ENCODE data around the gene PZP.
A peak's percentile ranks its signal among the peaks of the same experiment; 100 is the strongest.

The PZP gene

DNA sequence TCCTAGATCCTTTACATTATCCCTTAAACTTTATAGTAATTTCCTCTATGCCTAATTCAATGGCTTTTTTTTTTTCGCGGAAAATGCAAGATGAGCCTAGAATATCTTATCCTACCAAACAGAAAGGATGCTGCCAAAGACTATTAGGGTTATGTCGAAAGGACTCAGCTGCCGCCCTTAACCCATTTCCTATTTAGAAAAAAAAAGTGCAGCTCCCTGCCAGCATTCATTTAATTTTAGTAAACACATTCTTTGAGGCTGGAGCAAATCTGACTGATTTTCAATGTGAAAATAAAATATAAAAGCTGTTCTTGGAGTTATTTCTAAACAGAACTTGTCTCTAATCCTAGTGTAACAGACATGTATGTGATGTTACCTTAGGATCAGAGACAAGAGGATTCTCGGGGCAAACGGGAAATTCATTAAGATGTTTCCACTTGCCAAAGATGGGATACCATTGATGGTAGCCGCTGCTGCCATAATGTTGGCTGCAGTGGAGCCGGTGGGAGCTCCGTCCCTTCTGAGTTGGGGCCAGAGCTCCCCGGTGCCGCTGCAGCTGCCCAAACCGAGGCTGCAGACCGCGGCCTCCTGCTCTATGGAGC, 84.3 kb downstream of the PZP start:
- DNase-seq = no peak

DNA sequence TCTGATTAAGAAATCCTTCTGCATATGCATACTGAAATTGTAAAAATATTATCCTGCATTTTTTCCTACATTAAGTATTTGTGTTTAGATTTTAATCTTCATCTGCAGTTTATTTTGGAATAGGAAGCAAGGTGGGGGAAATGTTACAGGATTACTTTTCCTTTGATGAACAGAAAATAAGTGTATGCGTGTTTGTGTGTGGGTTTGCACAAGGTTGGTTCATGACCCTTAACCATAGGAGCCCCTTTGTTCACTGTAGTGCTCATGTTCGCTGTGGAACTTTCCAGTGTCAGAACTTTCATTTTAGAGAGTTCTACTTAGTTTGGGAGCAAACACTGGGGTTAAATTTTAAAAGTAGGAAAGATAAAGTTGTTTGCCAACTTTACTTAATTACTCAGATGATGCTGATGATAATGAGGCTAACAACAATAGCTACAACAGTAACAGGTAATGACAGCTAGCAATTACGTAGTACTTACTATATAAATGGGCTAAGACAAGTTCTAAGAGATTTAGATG, 86.0 kb downstream of the PZP start:
- no peak for DNase-seq

DNA sequence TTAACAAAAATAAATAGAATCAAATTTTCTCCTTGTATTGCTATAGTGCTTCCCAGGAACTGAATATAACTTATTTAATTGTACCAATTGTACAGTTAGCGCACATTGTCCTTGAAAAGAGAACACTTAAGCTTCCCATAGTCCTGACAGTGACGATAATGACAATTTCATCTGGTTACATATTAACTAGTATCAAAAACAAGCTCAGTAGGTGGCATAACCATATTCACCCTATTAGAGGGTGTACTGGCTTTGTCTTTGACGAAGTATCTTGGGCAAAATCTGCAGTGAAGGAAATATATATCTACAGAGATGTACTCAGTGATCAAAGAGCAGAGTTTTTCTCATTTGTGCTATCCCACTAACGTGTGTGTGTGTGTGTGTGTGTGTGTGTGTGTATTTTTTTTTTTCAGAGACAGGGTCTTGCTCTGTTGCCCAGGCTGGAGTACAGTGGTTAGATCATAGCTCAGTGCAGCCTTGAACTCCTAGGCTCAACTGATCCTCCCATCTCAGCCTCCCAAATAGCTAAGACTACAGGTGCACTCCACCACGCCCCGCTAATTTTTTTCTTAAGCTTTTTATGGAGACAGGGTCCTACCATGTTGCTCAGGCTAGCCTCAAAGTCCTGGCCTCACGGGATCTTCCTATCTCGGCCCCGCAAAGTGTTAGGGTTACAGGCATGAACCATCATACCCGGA, 87.6 kb downstream of the PZP start:
- DNase-seq = no peak

DNA sequence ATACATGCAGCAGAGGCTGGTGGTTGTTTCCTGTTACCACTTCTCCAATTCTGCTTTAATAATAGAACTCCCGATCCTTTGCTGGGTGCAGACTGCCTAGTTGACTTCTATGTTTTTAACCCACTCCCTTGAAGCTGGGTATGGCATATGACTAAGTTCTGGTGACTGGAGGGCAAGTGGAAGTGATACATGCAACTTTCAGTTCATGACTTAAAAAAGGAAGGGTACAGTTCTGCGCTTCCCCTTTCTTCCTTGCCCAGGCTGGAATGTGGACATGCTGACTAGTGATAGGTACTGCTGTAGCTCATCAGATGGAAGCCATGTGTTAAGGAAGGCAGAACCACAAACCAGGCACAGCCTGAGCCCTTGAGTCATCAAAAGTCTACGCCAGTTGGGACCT, 90.0 kb downstream of the PZP start:
- DNase-seq = peak; percentile 85

DNA sequence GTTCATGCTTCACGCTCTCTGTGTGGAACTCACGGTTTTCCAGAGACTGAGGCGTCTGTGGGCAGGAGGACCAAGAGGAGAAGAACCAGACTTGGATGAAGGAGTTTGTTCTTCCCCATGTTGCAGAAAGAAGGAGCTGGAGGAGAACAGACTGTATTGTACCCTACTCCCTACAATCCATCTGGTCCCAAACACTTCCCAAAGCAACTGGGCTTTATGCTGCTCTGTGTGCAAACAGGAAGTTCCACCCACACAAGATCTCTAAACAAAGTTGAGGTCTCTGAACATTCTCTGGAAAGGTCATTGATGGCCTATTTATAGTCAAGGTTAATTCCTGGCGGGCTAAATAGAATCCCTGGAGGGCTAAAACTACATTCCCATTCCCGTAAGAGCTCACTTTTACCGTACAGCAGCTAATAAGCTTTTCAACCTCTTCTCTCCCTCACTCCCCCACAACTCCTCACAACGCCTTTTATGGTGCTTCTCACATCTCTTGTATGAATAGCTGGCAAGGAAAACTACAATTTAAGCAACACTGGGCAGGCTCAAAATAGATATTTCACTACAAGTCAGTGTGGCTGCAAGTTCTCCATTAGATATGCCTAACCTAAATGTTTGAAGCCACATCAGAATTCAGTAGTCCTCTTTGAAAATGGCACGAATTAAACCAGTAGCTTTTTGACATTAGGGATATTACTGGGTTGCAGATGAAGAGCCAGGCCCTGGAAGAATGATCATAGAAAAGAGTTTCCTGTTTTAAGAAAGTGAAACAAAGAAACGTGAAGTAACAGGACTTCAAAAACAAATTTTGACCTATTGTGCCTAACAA, 92.2 kb downstream of the PZP start, which contains the start of gene A2M:
Gene A2M, minus strand, starts transcription at position 189 of the 829 bp plus-strand sequence. Its CDS starts 70 bp downstream, at position 119.
- no peak for DNase-seq

DNA sequence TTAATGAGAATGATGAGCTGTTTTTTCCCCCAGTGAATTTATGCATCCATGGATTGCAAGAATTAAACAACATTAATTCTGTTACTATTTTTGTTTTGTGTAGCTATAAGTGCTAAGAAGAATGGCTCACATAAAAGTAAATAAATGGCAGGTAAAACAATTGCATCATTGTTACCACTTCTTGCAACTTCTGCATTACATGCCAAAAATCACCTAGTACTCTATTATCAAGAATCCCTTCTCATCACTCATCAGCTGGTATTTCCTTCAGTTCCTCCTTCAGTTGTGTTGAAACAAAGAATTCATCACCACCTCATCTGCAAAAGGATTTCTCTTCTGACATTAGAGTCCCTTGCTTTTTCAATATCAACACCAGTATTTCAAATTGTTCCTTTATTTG, 93.2 kb downstream of the PZP start:
- DNase-seq = no peak

DNA sequence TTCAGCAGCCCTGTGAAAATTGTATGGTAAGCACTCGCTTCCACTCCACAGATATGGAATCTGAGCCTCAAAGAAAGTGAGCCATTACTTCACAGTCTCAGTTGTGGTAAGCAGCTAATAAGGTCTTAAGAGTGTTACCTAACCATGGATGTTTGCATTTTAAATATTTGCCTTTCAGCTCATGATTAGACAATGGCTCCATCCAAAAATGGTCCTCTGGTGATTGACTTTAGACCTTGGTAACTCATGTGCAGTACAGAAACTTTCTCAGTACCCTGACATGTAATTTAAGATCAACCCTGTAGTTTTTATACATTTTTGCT, 94.2 kb downstream of the PZP start:
- no peak for DNase-seq

DNA sequence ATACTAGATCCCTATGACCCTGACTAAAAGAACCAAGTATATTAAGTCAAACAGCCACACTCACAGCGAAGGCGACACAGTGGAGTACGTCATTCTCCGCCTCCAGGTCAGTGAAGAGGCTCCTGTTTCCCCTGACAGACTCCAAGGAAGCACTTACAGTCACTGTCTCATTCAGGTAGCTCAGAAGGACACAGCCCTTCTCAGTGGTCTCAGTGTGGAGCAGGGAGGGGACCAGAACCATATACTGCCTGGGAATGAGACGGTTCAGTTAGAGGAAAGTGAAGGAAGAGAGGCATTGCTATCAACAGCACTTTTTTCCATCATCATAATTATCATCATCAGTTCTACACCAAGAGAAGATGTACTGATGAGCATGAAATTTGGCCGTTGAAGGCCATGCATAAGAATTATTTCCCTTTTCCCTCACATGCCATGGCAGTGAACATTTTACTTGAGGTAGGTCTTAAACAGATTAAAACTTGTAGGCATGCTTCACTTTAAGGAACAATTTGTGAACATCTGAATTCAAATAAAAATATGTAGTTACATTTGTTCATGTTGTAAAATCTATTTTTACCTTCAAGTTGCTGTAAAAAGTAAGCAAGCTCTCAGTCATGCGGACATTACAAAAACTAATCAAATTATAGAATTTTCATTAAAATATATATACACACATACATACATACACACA, 94.8 kb downstream of the PZP start:
- DNase-seq = no peak

DNA sequence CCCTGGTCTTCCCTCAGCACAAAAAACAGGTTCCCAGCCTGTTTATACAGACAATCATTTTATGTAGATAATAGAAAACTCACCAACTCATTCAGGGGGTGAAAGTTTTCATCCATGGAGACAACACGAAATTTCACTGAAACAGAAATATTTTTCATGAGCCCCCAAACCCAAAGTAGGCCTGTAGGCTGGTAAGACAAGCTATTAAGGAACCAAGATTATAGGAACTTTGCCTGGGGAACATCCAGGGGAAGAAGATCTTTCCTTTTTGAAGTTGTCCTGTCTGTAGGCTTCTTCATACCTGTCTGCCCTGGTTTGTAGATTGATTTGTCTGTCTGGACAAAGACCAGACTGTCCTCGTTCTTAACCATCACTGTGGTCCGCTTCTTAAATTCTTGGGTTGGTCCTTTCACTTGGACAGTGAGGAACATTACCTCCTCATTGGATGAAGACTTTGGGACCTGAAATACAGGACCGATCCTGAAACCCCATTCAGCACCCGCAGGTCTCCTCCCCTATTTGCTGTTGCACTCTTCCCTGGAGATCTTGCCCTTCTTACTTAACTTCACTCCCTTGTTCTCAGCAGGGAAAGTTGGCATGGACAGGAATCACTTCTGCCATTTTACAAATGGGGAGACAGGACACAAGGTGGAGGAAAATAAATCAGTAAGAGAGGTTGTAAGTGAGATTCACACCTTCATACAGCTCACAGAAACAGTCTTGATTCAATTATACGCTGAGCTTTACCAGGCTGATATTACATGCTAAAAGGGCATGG, 95.9 kb downstream of the PZP start:
- DNase-seq = no peak

DNA sequence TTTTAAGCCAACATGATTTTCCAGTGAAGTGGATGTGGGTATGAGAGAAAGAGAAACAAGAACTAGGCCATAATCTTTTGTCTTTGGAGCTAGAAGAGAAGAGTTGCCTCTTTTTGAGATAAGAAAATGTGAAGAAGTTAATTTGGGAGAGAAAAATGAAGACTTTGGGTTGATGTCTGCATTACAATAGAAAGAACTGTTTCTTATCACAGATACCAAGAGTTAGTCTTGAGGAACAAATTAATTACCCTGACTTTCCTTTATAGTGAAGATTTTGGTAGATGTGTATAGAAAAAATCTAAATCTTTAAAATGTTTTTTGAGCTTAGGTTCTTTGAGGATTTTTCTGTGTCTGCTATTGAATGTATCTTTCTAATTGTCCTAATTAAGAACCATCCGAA, 96.7 kb downstream of the PZP start:
- no peak for DNase-seq

DNA sequence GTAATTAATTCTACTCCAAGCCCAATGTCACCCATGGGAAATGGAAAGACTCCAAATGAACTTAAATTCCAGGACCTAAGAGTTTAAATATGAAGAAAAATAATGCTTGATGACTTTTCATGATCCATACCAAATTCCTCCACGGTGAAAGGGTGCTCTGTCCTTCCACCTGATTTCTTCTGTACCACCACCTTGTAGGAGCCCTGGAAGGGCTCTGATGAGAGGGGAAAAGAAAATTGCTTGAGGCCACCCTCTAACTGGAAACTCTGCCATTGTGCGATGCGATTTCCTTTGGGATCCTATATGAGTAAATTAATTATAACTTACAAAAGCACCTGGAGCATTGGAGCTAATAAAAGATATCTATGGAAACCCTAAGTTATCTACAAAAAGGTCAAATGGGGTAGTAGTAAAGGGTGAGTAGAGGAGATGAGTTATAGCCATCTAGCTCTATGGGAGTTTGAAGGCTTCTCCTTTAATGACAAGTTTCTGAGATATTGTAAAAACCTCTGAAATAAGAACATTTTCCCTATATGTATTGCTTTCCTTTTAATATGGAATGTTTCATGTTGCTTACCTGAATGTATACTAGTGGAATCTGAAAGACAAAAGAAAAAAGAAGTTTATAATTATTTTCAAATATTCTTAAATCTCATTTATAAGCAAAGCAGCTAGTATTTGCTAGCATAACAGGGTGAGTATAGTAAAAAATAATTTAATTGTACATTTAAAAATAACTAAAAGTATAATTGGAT, 98.3 kb downstream of the PZP start:
- no peak for DNase-seq

DNA sequence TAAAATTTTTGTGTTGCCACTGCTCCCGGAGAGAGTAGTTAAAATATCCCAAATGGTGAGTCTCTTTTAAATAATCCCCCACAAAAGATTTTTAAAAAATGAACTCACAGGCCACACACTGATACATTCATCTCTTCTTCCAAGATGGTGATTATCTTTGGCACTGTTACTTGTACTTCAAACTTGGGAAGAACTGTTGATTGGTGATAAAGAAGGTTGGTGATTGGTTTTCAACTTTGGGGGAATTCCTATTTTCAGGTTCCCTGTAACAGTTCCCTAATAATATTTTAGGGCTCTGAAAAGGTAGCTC, 99.0 kb downstream of the PZP start:
- DNase-seq = no peak

DNA sequence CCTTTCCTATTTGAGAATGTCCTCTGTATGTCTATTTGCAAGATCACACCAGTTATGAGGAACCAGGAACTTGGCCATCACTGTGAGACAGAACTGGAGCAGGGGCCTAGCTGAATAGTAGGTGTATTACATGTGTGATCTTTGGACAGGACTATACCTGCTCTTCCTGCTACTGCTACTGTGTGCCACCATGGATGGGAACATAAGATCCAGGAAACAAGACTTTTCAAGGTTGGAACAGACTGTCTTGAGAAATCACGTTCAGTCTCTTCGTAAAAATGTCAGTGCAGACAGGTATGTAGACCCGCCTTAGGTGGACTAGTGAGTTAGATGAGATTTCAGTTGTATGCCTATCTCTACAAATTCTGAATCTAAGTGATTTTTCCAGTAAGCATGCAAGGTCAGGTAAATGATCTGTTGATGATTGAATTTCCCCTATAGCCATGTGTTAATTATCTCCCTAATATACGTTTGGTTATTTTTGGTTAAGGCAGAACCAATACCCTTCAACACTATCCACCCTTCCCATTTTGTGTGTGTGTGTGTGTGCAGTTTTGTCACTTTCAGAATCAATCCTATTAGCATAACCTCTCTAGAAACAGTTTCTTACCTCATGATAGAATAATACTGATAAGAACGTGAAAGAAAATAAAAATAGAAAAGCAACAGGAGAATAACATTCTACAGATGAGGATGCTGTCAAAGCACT, 99.5 kb downstream of the PZP start:
- DNase-seq = no peak

DNA sequence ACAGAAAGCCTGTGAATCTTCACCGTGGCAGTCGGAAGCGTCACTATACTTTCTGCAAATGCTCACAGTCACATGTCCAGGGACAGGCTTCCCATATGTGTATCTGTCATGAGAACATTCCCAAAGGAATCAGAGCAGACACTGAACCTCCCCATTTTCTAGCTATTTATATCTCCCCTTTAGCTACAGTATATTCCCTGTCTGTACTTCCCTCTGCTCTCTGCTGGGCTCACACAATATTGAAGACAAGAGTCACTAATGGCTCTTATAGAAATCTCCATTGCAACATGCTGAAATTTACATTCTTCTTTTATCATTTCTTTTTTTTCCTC, 100.7 kb downstream of the PZP start:
- no peak for DNase-seq

DNA sequence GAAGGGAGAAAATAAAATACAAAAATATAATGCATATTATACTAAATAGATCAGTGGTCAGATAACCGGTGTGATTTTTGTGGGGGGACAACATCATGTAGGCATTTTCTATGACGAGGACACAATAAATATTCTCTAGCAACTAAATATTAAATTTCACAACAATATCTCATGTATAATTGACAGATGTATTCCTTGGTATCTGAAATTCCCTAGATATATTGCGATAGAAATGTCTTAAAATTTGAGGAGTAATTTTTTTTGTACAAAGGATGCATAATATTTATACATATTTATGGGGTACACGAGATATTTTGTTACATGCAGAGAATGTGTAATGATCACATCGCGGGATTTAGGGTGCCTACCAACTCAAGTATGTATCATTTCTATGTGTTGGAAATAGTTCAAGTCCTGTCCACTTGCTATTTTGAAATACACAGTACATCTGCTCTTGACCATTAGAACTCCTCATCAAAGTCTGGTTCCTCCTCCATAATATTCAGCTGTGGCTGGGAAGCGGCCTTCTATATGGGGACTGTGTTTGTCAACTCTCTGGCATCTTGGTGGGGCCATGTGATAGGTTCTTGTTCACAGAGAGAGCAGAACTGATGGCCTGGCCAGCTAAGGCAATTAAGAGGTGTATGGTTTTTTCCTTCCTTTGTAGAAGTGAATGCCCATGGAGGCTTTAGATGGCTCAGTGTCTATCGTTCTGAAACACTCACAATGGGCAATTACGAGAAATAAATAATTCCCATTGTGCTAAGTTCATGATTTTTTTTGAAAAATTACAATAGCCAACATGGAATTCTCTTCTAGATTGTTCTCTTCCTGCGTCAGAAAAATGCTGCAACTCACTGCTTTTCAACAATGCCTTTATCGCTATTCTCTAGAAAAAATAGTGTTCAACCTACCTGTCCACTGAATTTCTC, 101.3 kb downstream of the PZP start:
- no peak for DNase-seq

DNA sequence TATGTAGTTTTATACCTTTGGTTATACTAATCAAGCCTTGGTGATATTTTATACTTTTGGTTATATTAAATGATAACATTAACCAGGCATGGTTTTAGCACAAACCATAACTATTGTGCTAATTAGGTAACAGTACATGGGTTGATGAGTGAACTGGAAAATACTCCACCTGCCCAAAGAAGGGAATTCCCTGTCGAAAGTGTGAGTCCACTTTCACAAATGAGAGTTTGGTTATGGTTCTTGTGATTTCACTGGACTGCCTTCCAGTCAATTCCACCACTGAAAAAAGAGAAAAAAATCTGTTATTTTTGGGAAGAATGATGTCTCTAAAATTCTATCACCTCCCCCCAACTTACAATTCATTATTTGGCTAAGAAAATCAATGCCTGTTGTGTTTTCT, 102.1 kb downstream of the PZP start:
- DNase-seq = no peak

DNA sequence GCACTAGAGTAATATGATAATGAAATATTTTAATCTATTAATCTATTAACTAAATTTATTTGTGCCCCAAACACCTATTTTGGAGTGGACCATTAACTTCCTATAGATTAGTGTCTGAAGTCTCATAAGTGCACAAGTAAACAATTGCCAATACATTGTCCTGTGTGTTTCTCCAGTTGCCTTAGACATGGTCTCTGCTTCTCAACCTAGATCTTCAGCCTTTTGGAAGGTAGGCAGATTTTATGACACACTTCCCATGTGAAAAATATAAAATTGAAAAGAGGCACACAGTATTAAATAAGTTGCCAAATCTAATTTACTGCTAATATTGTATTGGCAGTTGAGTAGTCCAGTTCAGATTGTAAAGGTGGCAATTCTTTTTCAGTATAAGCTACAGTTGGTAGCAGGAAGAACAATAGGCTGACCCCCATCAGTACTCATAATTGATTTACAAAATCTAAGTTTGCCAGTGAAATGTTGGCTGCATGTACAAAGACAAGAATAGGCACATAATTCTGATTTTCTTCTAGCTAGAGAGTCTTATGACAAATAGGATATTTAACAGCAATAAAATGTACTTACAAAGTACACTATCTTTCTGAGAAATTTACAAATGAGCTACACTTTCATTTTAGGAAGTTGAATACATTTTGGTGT, 103.3 kb downstream of the PZP start:
- no peak for DNase-seq

DNA sequence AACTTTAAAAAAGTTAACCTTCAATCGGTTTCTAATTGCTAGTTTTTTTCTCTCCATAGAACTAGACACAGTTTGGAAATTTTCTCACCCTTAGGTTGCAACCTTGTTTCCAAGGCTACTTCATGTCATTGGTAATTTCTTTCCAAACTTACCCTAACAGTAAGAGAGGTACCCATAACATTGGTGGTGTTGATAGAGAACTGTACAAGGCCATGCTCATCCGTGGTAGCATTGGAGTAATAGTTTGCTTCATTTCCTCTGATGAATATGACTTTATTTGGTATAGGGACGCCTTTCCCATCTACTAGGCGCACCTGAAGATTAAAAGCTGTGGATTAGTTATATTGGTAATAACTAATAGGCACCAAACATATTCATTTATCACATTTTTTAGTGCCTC, 104.1 kb downstream of the PZP start:
- DNase-seq = no peak

DNA sequence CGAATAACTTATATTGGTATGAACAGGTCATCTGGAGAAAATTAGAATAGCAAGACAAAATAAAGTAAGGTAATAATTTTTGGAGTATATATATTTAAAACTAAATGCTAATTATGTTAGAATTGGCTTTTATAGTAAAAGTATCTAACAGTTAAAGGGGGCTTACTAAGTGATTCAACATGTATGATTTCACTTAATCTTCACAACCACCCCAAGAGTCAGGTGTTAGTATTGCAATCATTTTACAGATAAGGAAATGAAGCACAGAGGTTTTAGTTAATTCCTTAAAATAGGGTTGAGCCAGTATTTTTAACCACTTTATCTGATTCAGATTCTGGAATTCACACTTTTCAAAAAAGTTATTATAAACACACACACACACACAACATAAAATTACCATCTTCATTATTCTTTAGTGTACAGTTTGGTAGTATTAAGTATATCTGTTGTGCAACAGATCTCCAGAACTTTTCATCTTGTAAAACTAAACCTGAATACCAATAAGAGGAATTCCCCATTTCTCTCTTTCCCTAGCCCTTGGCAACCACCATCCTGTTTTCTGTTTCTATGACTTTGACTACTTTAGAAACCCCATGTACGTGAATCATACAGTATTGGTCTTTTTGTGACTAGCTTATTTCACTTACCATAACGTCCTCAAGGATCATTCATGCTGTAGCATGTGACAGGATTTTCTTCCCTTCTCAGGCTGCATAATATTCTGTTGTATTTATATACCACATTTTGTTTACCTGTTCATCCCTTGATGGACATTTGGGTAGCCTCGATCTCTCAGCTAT, 104.9 kb downstream of the PZP start:
- no peak for DNase-seq
